ENCODE data around the gene DESI1. TPM values are rescaled to one million over a fixed set of nuclear protein-coding genes. Genes with fewer than 3 reads are reported as not detected.

DESI1 gene
- total RNA-seq, 1 donor from 2014 or later, result 16.5 TPM

- DNase-seq, result no peak
Observed at GRCh38 chr22:41555325-41555982, 65.4 kb downstream of the DESI1 start.

GRCh38 chr22:41551877-41552582 lies 68.8 kb downstream of the DESI1 start:
- DNase-seq, result no peak

GRCh38 chr22:41550952-41551491 lies 69.8 kb downstream of the DESI1 start:
- no peak for DNase-seq

- no peak for DNase-seq
Observed at GRCh38 chr22:41548830-41549211, 72.0 kb downstream of the DESI1 start.

Other genes with a start within 250 kb of the DESI1 start
- 4.3 and 7.4 TPM in 2 replicates for gene TEF, start 239.1 kb downstream of the DESI1 start, total RNA-seq
- 18.0 and 25.7 TPM in 2 replicates for gene TOB2, start 174.2 kb downstream of the DESI1 start, total RNA-seq
- 63.8 and 76.2 TPM in 2 replicates for gene PHF5A, start 152.4 kb downstream of the DESI1 start, total RNA-seq
- 75.0 and 114 TPM in 2 replicates for gene ACO2, start 151.9 kb downstream of the DESI1 start, total RNA-seq
- gene POLR3H, start 76.6 kb downstream of the DESI1 start, total RNA-seq, result 11.7 and 20.3 TPM in 2 replicates
- not detected in 2 replicates for gene CSDC2, start 60.0 kb downstream of the DESI1 start, total RNA-seq
- gene PMM1, start 31.2 kb downstream of the DESI1 start, total RNA-seq, result 2.3 and 3.6 TPM in 2 replicates
- gene XRCC6, start 252 bp upstream of the DESI1 start, total RNA-seq, result 343 and 459 TPM in 2 replicates
- 74.9 and 77.6 TPM in 2 replicates for gene SNU13, start 67.8 kb upstream of the DESI1 start, total RNA-seq
- 0.51 and 2.0 TPM in 2 replicates for gene MEI1, start 78.5 kb upstream of the DESI1 start, total RNA-seq
- gene CCDC134, start 179.6 kb upstream of the DESI1 start, total RNA-seq, result 6.1 and 6.3 TPM in 2 replicates
- 46.3 and 110 TPM in 2 replicates for gene SREBF2, start 212.1 kb upstream of the DESI1 start, total RNA-seq